Tibial nerve (tissue), 4 donors: Measurements from ENCODE around the gene SH3RF3.

Experiments
- CTCF ChIP-seq, 5 experiments: fragments of 200-600 bp in 3 of 5; fragments of 450-650 bp in 2 of 5; sonication (generic) in 3 of 5; IDR thresholded peaks; one replicate each; pipeline ENCODE4 v1.5.1; 2016 to 2019; ENCODE audit warnings: antibody characterized with exemption in 5 of 5, mild to moderate bottlenecking in 3 of 5, moderate library complexity in 2 of 5
- EP300 ChIP-seq, 2 donors: sonication (generic); formaldehyde crosslinking; IDR thresholded peaks; one replicate each; pipeline ENCODE4 v1.6.1; 2017; ENCODE audit warnings: antibody characterized with exemption in 2 of 2, mild to moderate bottlenecking in 1 of 2
- POLR2A ChIP-seq, 2 donors: fragments of 450-650 bp; IDR thresholded peaks; one replicate each; pipeline ENCODE4 v1.6.1; 2017; ENCODE audit warnings: antibody characterized with exemption in 2 of 2, mild to moderate bottlenecking in 2 of 2, moderate library complexity in 2 of 2

GRCh38 chr2:109193807-109194619 is 65.0 kb downstream of the SH3RF3 start:
- TF ChIP-seq POLR2A (IDR thresholded peaks at IDR 0.05) = no peak
- no peak for TF ChIP-seq CTCF (IDR thresholded peaks at IDR 0.05)
- TF ChIP-seq EP300 (IDR thresholded peaks at IDR 0.05) = no peak
